HepG2 (cell line): Measurements from ENCODE around the gene KCNJ6.

Experiments
- CBX5 ChIP-seq: sonication (generic); formaldehyde crosslinking; IDR thresholded peaks from 2 replicates; pipeline ENCODE4 v1.4.0; 2020; ENCODE audit warnings: missing genetic modification reagents, borderline replicate concordance
- CENPBD1 ChIP-seq: sonication (generic); formaldehyde crosslinking; IDR thresholded peaks from 2 replicates; pipeline ENCODE4 v1.8.0; 2022; ENCODE audit warnings: missing genetic modification reagents, low read depth, mild to moderate bottlenecking, borderline replicate concordance
- CREB1 ChIP-seq, 2 experiments: fragments of 450-650 bp in 1 of 2; IDR thresholded peaks; 2 replicates each; pipeline ENCODE4 v1.6.1; 2016 to 2017; ENCODE audit warnings: control low read depth in 1 of 2, mild to moderate bottlenecking in 1 of 2, missing compliant biosample characterization in 1 of 2, missing genetic modification characterization in 1 of 2
- CTCF ChIP-seq: sonication (generic); formaldehyde crosslinking; IDR thresholded peaks from 2 replicates; pipeline ENCODE4 v1.5.0; 2020; ENCODE audit warnings: mild to moderate bottlenecking, missing genetic modification reagents, moderate library complexity
- EZH2 ChIP-seq: conservative IDR thresholded peaks from 2 replicates; pipeline ENCODE4 v1.6.1; 2012; ENCODE audit warnings: mild to moderate bottlenecking, low read depth, low read length, moderate library complexity
- MYNN ChIP-seq: sonication (generic); formaldehyde crosslinking; IDR thresholded peaks from 2 replicates; pipeline ENCODE4 v1.4.0; 2020; ENCODE audit warnings: mild to moderate bottlenecking, low read depth, missing genetic modification reagents
- PHF8 ChIP-seq: sonication (generic); formaldehyde crosslinking; IDR thresholded peaks from 2 replicates; pipeline ENCODE4 v1.5.0; 2020; ENCODE audit warnings: missing genetic modification reagents
- POLR2A ChIP-seq, 2 experiments: IDR thresholded peaks; 2 replicates each; pipeline ENCODE4 v1.6.1; 2011; ENCODE audit warnings: low read depth in 2 of 2, low read length in 2 of 2, mild to moderate bottlenecking in 1 of 2, moderate library complexity in 1 of 2; ENCODE audit not compliant: insufficient read depth in 1 of 2
- XRCC5 ChIP-seq: fragments of 200-400 bp; formaldehyde crosslinking; optimal IDR thresholded peaks from 2 replicates; pipeline ENCODE3; 2017; ENCODE audit warnings: mild to moderate bottlenecking, low read length
- ZBTB26 ChIP-seq: IDR thresholded peaks from 2 replicates; pipeline ENCODE4 v1.6.1; 2016; ENCODE audit warnings: missing compliant biosample characterization, missing genetic modification reagents, borderline replicate concordance
- ZBTB44 ChIP-seq: sonication (generic); formaldehyde crosslinking; IDR thresholded peaks from 2 replicates; pipeline ENCODE4 v1.4.0; 2020; ENCODE audit warnings: missing genetic modification reagents
- ZHX1 ChIP-seq: sonication (generic); formaldehyde crosslinking; IDR thresholded peaks from 2 replicates; pipeline ENCODE4 v1.8.1; 2022; ENCODE audit warnings: low read depth, mild to moderate bottlenecking, missing genetic modification reagents

- TF ChIP-seq CTCF (CRISPR knock-in tag): peak; percentile 78
- no peak for TF ChIP-seq ZHX1
- TF ChIP-seq POLR2A (IDR thresholded peaks at IDR 0.05; ENCODE audit: insufficient read depth in 1 of 2, low read depth in 2 of 2, low read length in 2 of 2): no peak
- no peak for TF ChIP-seq MYNN (CRISPR knock-in tag)
- no peak for TF ChIP-seq CBX5 (CRISPR knock-in tag)
- TF ChIP-seq XRCC5: peak; percentile 55
- TF ChIP-seq CREB1 (IDR thresholded peaks at IDR 0.05): no peak
- TF ChIP-seq CREB1 (CRISPR knock-in tag; IDR thresholded peaks at IDR 0.05): no peak
- no peak for TF ChIP-seq PHF8 (CRISPR knock-in tag)
- no peak for TF ChIP-seq ZBTB44
- no peak for TF ChIP-seq EZH2
- TF ChIP-seq ZBTB26: no peak
- TF ChIP-seq CENPBD1: no peak
Observed at GRCh38 chr21:37582590-37582989, 333.7 kb downstream of the KCNJ6 start.
